Endometrial microvascular endothelial cells (primary cell): ENCODE results near the gene FNTB. TPM values are rescaled to one million over a fixed set of nuclear protein-coding genes. Genes with fewer than 3 reads are reported as not detected.

Experiments used
- in situ Hi-C: cut with HindIII; loops from 2 replicates; pipeline ENCODE4 v1.10.0; 2017; ENCODE audit warnings: low sequenced_read_pairs, low pct_unique_long_range_greater_than_20kb; ENCODE audit errors: inconsistent ontology term
- total RNA-seq: library from RNA; depleted of rRNA; stranded (reverse); fragments of >200 nt; gene quantifications from one replicate; pipeline ENCODE4 v1.2.3, GENCODE V29; 2015; ENCODE audit errors: inconsistent ontology term

FNTB gene
- 14.3 TPM for total RNA-seq

DNA sequence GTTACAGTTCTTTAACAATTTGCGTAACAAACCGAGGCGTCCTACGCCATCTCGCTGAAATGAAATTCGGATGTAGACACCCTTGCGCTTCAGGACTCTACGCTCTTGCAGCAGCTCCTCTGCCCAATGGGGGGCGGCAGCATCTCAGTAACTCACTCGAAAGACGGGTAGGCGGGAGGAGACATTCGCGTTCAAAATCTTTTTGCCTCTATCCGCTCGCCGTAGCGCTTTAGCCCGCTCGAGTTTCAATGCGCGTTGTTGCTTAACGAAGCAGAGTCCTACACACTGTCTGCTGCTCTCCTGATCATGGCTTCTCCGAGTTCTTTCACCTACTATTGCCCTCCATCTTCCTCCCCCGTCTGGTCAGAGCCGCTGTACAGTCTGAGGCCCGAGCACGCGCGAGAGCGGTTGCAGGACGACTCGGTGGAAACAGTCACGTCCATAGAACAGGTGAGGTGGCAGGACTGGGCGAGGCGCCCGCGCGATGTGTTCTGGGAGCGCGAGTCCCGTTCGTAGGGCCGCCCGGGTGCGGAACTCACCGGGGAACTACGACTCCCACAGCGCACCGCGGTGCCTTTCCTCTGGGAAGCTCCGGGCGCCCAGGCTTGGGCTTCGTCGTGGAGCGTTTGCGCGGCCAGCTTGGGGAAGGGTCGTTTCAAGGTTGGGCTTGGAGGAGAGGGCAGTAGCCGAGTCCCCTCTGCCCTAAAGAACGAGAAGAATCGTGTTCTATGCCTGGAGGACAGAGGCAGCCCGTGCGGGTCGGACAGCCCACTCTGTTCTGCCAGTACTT lies at the start of gene FNTB:
FNTB (plus strand) TSS at position 248 of the 790 bp plus-strand sequence; CDS start at position 307, 59 bp downstream.
- in situ Hi-C loops, result no loop called here

- in situ Hi-C loops, result no loop called here
Measured at GRCh38 chr14:64937171-64937820, 49.4 kb upstream of the FNTB start.

- in situ Hi-C loops, result no loop called here
Measured at GRCh38 chr14:64937821-64938193, 48.9 kb upstream of the FNTB start.

DNA sequence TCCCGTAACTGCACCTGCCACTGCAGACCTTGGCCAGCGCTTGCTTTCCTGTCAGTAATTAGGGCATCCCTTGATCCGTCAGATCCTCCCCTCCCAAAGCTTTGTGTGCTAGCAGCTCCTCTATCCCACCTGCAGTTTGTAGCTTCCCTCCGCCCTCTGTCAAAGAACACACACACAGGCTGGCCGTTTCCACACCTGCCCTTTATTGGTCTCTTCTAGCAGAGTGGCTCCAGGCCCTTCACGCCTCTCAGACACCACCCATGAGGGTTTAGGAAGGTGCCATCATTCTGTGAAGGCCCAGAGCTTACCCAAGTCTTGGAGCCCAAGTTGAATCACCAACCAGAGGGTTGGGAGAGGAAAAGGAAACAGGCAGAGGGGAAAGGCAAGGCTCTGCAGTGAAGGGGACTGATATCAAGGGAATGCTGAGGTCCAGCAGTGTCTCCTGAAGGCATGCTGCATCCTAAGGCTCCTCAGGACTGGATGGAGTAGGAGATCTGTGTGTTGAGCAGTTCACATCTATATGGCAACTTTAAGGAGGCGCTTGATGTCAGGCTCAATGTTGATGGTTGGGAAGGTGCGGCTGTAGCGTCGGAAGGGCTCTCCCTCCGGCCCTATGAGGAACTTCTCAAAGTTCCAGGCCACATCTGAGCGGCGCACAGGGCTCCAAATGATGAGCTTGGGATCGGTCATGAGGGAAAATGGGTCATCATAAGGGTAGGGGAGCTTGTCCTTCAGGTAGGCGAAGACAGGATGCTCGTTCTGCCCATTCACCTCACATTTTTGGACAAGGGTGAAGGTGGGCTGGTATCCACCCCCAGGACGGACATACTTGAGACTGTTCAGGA lies 47.5 kb upstream of the FNTB start:
- in situ Hi-C loops, result no loop called here

DNA sequence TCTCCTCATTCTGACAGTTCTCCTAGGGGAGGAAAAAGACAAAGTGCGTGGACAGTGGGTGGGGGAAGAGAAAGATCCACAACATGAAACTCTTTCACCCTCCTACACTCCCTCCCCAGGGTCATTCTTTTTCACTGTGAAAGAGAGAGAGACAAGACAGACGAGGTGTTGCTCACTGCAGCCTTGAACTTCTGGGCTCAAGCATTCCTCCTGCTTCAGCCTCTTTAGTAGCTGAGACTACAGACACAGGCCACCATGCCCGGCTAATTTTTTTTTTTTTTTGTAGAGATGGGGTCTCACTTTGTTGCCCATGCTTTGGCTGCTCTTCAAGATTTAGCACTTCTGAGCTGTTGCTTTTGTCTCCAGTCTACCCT lies 46.9 kb upstream of the FNTB start:
- in situ Hi-C loops, result no loop called here

DNA sequence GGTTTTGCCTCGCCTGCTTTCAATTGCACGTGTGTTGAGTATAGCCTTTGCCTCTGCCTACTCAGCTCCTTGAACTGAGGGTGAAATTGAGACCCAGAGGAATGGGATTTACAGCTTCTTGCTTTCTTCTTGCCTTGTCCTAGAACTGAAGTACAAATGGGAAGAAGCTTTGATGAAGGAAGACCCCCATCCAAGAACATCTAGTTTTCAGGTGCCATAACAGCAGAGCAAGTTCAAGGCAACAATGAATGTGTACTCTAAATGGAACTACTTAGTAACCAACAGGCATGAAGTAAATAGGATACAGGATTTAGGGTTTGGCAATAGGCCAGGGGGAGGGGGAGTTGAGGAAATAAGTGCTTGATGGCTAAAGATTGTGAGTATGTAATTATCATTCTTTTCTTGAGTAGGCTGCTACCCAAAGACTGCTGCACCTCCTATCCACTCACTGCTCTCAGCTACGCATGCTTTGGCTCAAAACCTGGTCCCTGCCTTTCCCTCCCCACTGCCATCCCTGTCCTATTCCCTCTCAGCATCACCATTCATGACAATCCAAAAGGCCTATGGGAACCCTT lies 46.3 kb upstream of the FNTB start:
- in situ Hi-C loops, result no loop called here

DNA sequence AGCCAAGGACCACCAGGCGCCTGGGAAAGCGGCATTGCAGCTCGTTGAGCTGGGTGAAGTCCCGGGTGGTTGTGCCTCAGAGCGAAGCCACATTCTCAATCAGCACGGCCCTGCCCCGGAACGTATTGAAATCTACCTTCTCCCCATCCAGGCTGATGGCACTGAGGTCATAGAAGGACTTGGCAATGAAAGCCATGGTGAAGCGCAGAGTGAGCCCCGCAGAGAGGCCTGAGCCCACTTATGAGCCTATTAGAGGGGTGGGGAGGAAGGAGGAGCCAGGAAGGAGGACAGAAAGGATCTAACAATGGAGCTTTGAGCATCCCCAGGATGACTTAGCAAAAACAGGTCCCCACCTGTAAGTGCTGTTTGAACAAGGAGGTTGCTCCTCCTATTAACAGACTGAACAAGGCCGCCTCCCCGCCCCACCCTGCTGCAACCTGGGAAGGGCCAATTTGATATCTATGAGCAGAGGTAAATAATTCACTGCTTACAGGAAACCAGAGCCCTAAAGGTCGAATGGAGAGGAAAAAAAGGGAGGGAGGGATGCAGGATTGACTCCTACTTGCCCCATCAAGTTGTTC lies 44.1 kb upstream of the FNTB start, which contains the start of gene GPX2:
GPX2 (minus strand) TSS at position 215 of the 581 bp plus-strand sequence; CDS start at position 196, 19 bp downstream.
- in situ Hi-C loops, result no loop called here

DNA sequence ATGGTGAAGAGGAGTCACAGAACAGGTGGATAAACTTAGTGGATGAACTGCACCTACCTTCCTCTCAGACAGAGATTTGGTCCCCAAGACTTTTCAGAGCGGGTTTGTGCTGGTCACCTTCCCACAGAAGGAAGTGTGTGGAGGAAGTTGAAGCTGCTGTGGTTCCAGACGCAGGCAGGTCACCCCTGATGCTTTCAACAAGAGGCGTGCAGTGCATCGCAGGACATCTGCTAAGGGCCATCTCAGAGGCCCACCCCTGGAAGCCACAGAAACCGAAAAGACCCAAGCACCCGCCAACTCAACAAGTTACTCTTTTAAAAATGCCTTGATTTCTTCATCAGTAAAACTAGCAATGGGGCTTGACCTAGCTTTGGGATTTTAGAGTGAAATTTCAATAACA lies 43.1 kb upstream of the FNTB start:
- in situ Hi-C loops, result no loop called here

GRCh38 chr14:64944041-64944440 lies 42.7 kb upstream of the FNTB start:
- in situ Hi-C loops, result no loop called here

DNA sequence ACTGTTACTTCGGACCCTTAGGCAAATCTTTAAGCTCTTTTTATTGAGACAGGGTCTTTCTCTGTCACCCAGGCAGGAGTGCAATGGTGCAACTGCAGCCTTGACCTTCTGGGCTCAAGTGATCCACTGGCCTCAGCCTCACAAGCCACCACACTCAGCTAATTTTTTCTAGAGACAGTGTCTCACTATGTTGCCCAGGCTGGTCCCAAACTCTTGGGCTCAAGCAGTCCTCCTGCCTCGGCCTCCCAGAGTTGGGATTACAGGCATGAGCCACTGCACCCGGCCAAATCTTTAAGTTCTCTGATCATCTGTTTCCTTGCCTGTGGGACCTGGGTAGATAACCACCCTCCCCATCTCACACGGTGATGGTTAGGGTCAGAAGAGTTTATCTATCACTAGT lies 41.8 kb upstream of the FNTB start:
- in situ Hi-C loops, result no loop called here

- in situ Hi-C loops, result no loop called here
Measured at GRCh38 chr14:64945431-64946178, 41.1 kb upstream of the FNTB start.

GRCh38 chr14:64946310-64947045 lies 40.2 kb upstream of the FNTB start:
- in situ Hi-C loops, result no loop called here

DNA sequence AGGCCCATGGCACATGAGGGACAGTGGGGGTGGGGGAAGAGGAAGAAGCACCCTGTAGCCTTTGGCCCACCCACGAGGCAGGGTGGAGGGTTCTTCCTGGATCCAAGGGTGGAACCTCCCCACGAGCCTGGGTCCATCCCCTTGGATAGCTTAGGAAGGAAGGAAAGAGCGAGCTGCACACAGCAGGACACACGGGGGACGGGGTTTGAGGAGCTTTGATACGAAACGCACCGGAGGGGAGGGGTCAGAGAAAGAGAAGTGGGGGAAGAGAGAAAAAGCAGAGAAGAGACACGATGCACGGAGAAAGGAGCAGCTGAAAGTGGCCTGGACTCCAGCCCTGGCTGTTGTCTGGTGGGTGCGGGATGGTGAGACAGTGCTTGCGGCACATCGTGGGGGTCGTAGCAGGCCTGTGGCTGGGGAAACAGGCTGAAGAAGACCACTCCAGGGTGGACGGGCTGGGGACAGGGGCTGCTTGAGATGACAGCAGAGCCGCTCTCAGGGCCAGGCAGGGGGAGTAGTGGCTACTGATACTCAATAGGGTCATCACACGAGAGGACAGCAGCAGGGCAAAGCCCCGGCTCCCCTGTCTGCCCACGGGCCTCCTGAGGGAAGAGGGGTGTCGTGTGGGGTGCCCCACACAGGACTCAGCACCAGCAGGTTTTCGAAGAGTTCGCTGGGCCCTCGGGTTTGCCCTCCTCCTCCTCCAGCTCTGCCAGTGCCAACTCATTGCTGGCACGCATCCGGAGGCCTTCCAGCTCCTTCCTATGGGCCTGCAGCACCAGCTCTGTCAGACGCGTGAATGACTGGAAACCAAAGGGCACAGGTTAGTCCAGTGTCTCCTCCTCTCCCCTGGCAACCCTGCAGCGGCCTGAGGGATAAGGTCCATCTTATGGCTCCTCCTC lies 38.7 kb upstream of the FNTB start:
- in situ Hi-C loops, result no loop called here

DNA sequence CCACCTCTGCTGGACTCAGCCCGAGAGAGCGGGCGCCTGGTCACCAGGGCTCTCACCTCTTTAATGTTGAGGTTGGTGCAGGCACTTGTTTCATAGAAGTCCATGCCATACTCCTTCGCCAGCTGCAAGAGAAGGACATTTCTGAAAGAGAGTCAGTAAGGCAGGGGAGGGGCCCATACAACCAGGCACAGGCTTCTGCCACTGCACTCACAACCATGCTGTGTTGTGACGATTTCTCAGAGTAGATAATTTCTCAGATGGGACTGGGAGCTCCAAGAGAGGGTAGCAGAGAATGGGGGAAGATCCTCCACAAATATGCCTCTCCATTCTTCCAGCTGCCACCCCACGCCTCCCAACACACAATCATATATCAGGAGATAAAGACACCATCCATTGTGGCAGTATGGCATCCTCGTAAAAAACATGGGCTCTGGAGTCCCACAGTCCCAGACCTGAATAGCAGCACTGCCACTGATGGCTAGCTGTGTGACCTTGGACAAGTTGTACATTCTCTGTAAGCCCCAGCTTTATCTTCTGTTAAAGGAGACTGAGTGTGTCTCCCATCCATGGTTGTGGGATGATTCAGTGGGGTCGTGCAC lies 38.0 kb upstream of the FNTB start:
- in situ Hi-C loops, result no loop called here

- in situ Hi-C loops, result no loop called here
Measured at GRCh38 chr14:64950889-64951288, 35.8 kb upstream of the FNTB start.

DNA sequence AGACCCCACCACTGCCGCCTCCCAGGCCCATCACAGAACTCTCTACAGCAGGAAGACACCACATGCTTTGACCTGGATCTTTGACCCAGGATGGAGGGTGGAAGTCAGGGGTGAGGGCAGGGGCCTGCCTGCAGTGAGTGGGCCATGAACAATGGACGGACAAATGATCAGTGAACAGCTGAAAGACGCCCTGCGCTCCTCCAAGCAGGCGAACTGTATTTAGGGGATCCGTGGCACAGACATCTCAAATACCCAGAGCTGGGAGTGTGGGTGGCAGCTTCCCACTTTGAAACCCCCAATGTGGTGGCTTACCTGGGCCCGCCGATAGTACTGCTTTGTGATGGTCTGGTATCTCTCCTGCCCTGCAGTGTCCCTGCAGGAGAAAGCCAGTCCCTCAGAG lies 35.4 kb upstream of the FNTB start:
- in situ Hi-C loops, result no loop called here
